Sigmoid colon (tissue), 7 donors: ENCODE measurements around the gene SIK3. TPM values are rescaled to one million over a fixed set of nuclear protein-coding genes. Genes with fewer than 3 reads are reported as not detected.

Experiments used
- DNase-seq: peaks from one replicate; pipeline ENCODE4 v3.0.0-alpha.2; 2019
- H3K27ac ChIP-seq, 4 donors: fragments of 200-600 bp; sonication (generic); one replicate each; pipeline ENCODE4 v1.5.1; 2016 to 2019; ENCODE audit warnings: mild to moderate bottlenecking in 1 of 4
- H3K27me3 ChIP-seq, 3 donors: fragments of 200-600 bp; sonication (generic); one replicate each; pipeline ENCODE4 v1.5.1; 2019; ENCODE audit warnings: mild to moderate bottlenecking in 1 of 3
- H3K36me3 ChIP-seq, 4 donors: fragments of 200-600 bp; sonication (generic); one replicate each; pipeline ENCODE4 v1.5.1; 2016 to 2019
- H3K4me1 ChIP-seq, 4 donors: fragments of 200-600 bp; sonication (generic); one replicate each; pipeline ENCODE4 v1.5.1; 2017 to 2019
- H3K4me3 ChIP-seq, 4 donors: fragments of 200-600 bp; sonication (generic); one replicate each; pipeline ENCODE4 v1.5.1; 2017 to 2019; ENCODE audit warnings: mild to moderate bottlenecking in 2 of 4, moderate library complexity in 1 of 4
- H3K9me3 ChIP-seq, 4 donors: fragments of 200-600 bp in 3 of 4; sonication (generic) in 3 of 4; one replicate each; pipeline versions ENCODE4 v1.5.1 to v1.6.1; 2013 to 2019
- CTCF ChIP-seq, 4 experiments: fragments of 450-650 bp in 3 of 4; fragments of 200-600 bp in 1 of 4; IDR thresholded peaks; one replicate each; pipeline ENCODE4 v1.5.1; 2016 to 2019; ENCODE audit warnings: antibody characterized with exemption in 4 of 4, mild to moderate bottlenecking in 3 of 4, moderate library complexity in 2 of 4
- EP300 ChIP-seq, 4 donors: sonication (generic); formaldehyde crosslinking; IDR thresholded peaks; one replicate each; pipeline ENCODE4 v1.6.1; 2017; ENCODE audit warnings: antibody characterized with exemption in 4 of 4
- POLR2A ChIP-seq, 2 donors: fragments of 450-650 bp; IDR thresholded peaks; one replicate each; pipeline ENCODE4 v1.6.1; 2016; ENCODE audit warnings: antibody characterized with exemption in 2 of 2, mild to moderate bottlenecking in 2 of 2, moderate library complexity in 2 of 2
- POLR2AphosphoS5 ChIP-seq, 4 donors: sonication (generic); formaldehyde crosslinking; IDR thresholded peaks; one replicate each; pipeline ENCODE4 v1.6.1; 2017; ENCODE audit warnings: antibody characterized with exemption in 4 of 4
- WGBS, 2 donors: extraction: QIAGEN DNeasy Blood & Tissue Kit; methylation state at CpG; one replicate each; pipeline ENCODE4 v1.1.7; 2013; 5-methylcytosine and 5-hydroxymethylcytosine counted together
- intact Hi-C: fragments of 100-400 bp; cut with DNase I; formaldehyde crosslinking; loops from one replicate; pipeline ENCODE4 v1.15.1; 2023
- polyA plus RNA-seq, 3 donors: library from polyadenylated mRNA; stranded (reverse); fragments of 200-250 nt; gene quantifications; one replicate each; pipeline ENCODE4 v1.2.3, GENCODE V29; 2013
- total RNA-seq, 4 donors: library from RNA; depleted of rRNA; stranded (reverse); fragments of >200 nt; gene quantifications; one replicate each; pipeline ENCODE4 v1.1.0, GENCODE V29; 2016
- donor health status: healthy with polysubstance abuse.
- donor health status: Bipolar disorder and iron deficiency.
- donor health status: healthy.

Gene SIK3
- total and polyA plus RNA-seq, 7 donors, result 5.5 to 53.2 (median 35.3) TPM

GRCh38 chr11:116879800-116880625 is 218.2 kb downstream of the SIK3 start:
- DNase-seq, result no peak
- peaks cover 0 to 17% (median 3%) of the 10 kb centered on the region in 4 donors for H3K36me3 ChIP-seq
- no peak for TF ChIP-seq POLR2AphosphoS5 (IDR thresholded peaks at IDR 0.05)
- peak; percentile 52 to 67 (median 60) for TF ChIP-seq CTCF (IDR thresholded peaks at IDR 0.05)
- H3K9me3 ChIP-seq, result no peaks in the 10 kb centered on the region
- WGBS, 2 donors, result 57% methylated on average over 5 of the region's 5 CpGs
- H3K4me3 ChIP-seq, result no peak overlapping the region
- intact Hi-C loops, result loop anchor here (1.0 to 5.0 kb wide), 2 partner anchors 226 to 347 kb away; no protein-coding TSS in a partner anchor
- peaks cover 0 to 9% (median 4%) of the 10 kb centered on the region in 4 donors for H3K4me1 ChIP-seq
- H3K27me3 ChIP-seq, result no peaks in the 10 kb centered on the region
- H3K27ac ChIP-seq, result peak overlapping the region in 1 of 4 donors; percentile 8

- H3K4me3 ChIP-seq, result no peak overlapping the region
- intact Hi-C loops, result no loop called here
- no peak for DNase-seq
- H3K27me3 ChIP-seq, result no peaks in the 10 kb centered on the region
- no peak overlapping the region for H3K27ac ChIP-seq
- TF ChIP-seq CTCF (IDR thresholded peaks at IDR 0.05) (no peak), POLR2A (IDR thresholded peaks at IDR 0.05) (no peak), POLR2AphosphoS5 (IDR thresholded peaks at IDR 0.05) (no peak), EP300 (IDR thresholded peaks at IDR 0.05) (no peak)
- peaks cover 12 to 51% (median 23%) of the 10 kb centered on the region in 4 donors for H3K36me3 ChIP-seq
- no peaks in the 10 kb centered on the region for H3K9me3 ChIP-seq
- H3K4me1 ChIP-seq, result peaks cover 0 to 9% (median 4%) of the 10 kb centered on the region in 4 donors
- WGBS, 2 donors, result 94 to 96% methylated on average over 8 of the region's 8 CpGs
Measured at GRCh38 chr11:116876656-116877055, 221.6 kb downstream of the SIK3 start.

- no peaks in the 10 kb centered on the region for H3K9me3 ChIP-seq
- DNase-seq, result no peak
- 95 to 96% methylated on average over 7 of the region's 7 CpGs for WGBS, 2 donors
- no peak overlapping the region for H3K4me3 ChIP-seq
- H3K36me3 ChIP-seq, result peaks cover 12 to 65% (median 25%) of the 10 kb centered on the region in 4 donors
- TF ChIP-seq CTCF (IDR thresholded peaks at IDR 0.05) (no peak), POLR2AphosphoS5 (IDR thresholded peaks at IDR 0.05) (no peak), POLR2A (IDR thresholded peaks at IDR 0.05) (no peak), EP300 (IDR thresholded peaks at IDR 0.05) (no peak)
- intact Hi-C loops, result no loop called here
- peaks cover 0 to 6% (median 3%) of the 10 kb centered on the region in 4 donors for H3K4me1 ChIP-seq
- H3K27ac ChIP-seq, result no peak overlapping the region
- no peaks in the 10 kb centered on the region for H3K27me3 ChIP-seq
Measured at GRCh38 chr11:116875194-116875593, 223.0 kb downstream of the SIK3 start.

- no peak for TF ChIP-seq CTCF (IDR thresholded peaks at IDR 0.05)
- TF ChIP-seq POLR2AphosphoS5 (IDR thresholded peaks at IDR 0.05), result no peak
- TF ChIP-seq POLR2A (IDR thresholded peaks at IDR 0.05), result no peak
- no peak for TF ChIP-seq EP300 (IDR thresholded peaks at IDR 0.05)
- H3K27me3 ChIP-seq, result no peaks in the 10 kb centered on the region
- WGBS, 2 donors, result 46 to 76% methylated on average over 2 of the region's 2 CpGs
- peaks cover 17 to 75% (median 29%) of the 10 kb centered on the region in 4 donors for H3K36me3 ChIP-seq
- DNase-seq, result no peak
- no peaks in the 10 kb centered on the region for H3K9me3 ChIP-seq
- H3K4me1 ChIP-seq, result no peaks in the 10 kb centered on the region
- H3K4me3 ChIP-seq, result no peak overlapping the region
- intact Hi-C loops, result no loop called here
- H3K27ac ChIP-seq, result no peak overlapping the region
Measured at GRCh38 chr11:116874251-116874650, 224.0 kb downstream of the SIK3 start.
